Tibial artery (tissue), 4 donors: ENCODE measurements around the gene MRGPRD.

ENCODE experiments used
- DNase-seq, 2 donors: peaks; one replicate each; pipeline ENCODE4 v3.0.0-alpha.2; 2019
- H3K27ac ChIP-seq, 2 donors: fragments of 200-600 bp; sonication (generic) in 1 of 2; 1 replicate in 1 of 2; 2 replicates in 1 of 2; pipeline ENCODE4 v1.5.1; 2018 to 2019; ENCODE audit warnings: mild to moderate bottlenecking in 1 of 2
- H3K27me3 ChIP-seq, 2 donors: fragments of 200-600 bp; sonication (generic) in 1 of 2; one replicate each; pipeline versions ENCODE4 v1.5.1 to v1.6.0; 2016 to 2019
- H3K36me3 ChIP-seq, 3 donors: fragments of 200-600 bp; sonication (generic) in 2 of 3; one replicate each; pipeline ENCODE4 v1.5.1; 2016 to 2019; ENCODE audit warnings: mild to moderate bottlenecking in 2 of 3
- H3K4me1 ChIP-seq, 4 donors: fragments of 200-600 bp; sonication (generic) in 2 of 4; 1 replicate in 3 of 4; 2 replicates in 1 of 4; pipeline ENCODE4 v1.5.1; 2016 to 2019
- H3K4me3 ChIP-seq, 2 donors: fragments of 200-600 bp; sonication (generic) in 1 of 2; 1 replicate in 1 of 2; 2 replicates in 1 of 2; pipeline ENCODE4 v1.5.1; 2018 to 2019; ENCODE audit warnings: mild to moderate bottlenecking in 2 of 2
- H3K9me3 ChIP-seq, 3 donors: fragments of 200-600 bp; sonication (generic) in 1 of 3; one replicate each; pipeline ENCODE4 v1.5.1; 2016 to 2019
- intact Hi-C: fragments of 100-400 bp; cut with DNase I; formaldehyde crosslinking; loops from one replicate; pipeline ENCODE4 v1.15.0; 2023; ENCODE audit warnings: low total_unique reads
- TF ChIP-seq, protein P1 (sequence below), 2 experiments: fragments of 200-600 bp in 1 of 2; fragments of 450-650 bp in 1 of 2; IDR thresholded peaks; one replicate each; pipeline ENCODE4 v1.5.1; 2017 to 2019; ENCODE audit warnings: antibody characterized with exemption in 2 of 2, mild to moderate bottlenecking in 1 of 2, moderate library complexity in 1 of 2

The MRGPRD gene

DNA sequence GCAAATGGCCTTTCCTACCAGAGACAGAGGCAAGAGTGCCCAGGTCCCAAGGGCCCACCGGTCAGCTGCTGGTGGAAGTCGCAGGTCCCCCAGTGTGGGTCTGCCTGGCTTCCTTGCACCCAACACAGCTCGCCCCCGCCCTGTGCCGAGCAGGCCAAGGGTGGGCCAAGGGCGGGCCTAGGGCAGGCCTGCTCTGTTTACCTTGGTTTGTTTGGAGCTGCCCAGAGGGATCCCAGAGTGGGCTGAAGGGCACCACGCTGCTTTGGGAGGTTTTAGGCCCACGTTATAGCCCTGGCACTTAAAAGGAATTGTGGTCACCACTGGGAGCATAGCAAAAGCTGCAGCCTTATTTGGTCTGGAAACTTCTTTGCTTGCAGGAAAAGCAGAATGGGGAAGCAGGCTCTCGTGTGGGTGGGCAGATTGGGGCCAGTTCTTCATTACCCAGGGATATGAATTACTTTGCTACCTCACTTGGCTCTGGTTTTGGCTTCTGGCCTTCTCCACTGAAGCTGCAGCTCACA, 38.0 kb downstream of the MRGPRD start:
- no peak overlapping the region for H3K4me3 ChIP-seq
- H3K36me3 ChIP-seq: peaks cover 13 to 25% (median 14%) of the 10 kb centered on the region in 3 donors
- peak overlapping the region; percentile 83 to 89 for H3K27ac ChIP-seq
- H3K9me3 ChIP-seq: no peaks in the 10 kb centered on the region
- peaks cover 0 to 77% (median 38%) of the 10 kb centered on the region in 4 donors for H3K4me1 ChIP-seq
- intact Hi-C loops: no loop called here
- no peaks in the 10 kb centered on the region for H3K27me3 ChIP-seq
- TF ChIP-seq, protein P1, sequence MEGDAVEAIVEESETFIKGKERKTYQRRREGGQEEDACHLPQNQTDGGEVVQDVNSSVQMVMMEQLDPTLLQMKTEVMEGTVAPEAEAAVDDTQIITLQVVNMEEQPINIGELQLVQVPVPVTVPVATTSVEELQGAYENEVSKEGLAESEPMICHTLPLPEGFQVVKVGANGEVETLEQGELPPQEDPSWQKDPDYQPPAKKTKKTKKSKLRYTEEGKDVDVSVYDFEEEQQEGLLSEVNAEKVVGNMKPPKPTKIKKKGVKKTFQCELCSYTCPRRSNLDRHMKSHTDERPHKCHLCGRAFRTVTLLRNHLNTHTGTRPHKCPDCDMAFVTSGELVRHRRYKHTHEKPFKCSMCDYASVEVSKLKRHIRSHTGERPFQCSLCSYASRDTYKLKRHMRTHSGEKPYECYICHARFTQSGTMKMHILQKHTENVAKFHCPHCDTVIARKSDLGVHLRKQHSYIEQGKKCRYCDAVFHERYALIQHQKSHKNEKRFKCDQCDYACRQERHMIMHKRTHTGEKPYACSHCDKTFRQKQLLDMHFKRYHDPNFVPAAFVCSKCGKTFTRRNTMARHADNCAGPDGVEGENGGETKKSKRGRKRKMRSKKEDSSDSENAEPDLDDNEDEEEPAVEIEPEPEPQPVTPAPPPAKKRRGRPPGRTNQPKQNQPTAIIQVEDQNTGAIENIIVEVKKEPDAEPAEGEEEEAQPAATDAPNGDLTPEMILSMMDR (IDR thresholded peaks at IDR 0.05): no peak
- peak in 1 of 2 donors; percentile 87 for DNase-seq

DNA sequence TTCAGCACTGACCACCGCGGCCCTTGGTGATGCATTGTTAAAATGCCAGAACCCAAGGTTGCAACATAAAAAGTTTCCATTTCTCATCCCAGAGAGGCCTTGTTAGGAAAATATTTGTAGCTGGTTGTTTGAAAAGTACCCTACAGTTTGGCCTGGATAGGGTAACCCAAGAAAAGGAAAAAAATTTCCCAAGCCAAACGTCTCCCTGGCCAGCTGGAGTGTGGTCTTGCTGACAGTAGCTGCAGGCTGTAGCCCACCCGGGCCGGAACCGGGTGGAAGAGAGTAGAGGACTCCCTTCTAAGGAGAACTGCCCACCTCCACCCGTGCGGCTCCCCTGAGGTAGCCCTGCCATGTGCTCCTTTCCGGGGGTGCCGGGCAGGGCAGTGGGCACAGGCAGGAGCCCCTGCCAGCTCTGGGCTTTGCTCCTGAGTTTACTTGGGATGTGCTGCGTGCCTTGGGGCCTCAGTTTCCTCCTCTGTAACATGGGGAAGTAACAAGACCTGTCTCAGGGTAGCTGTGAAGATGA, 38.6 kb downstream of the MRGPRD start:
- peak overlapping the region; percentile 83 to 89 for H3K27ac ChIP-seq
- intact Hi-C loops: no loop called here
- H3K4me1 ChIP-seq: peaks cover 0 to 77% (median 38%) of the 10 kb centered on the region in 4 donors
- H3K36me3 ChIP-seq: peaks cover 19 to 32% (median 21%) of the 10 kb centered on the region in 3 donors
- H3K9me3 ChIP-seq: no peaks in the 10 kb centered on the region
- H3K27me3 ChIP-seq: no peaks in the 10 kb centered on the region
- peak overlapping the region in 1 of 2 donors; percentile 26 for H3K4me3 ChIP-seq
- TF ChIP-seq, protein P1 (IDR thresholded peaks at IDR 0.05): no peak
- peak in 1 of 2 donors; percentile 63 for DNase-seq

- peak in 1 of 2 donors; percentile 79 for DNase-seq
- intact Hi-C loops: no loop called here
These were observed 39.3 kb downstream of the MRGPRD start for GRCh38 chr11:68941324-68942094.

DNA sequence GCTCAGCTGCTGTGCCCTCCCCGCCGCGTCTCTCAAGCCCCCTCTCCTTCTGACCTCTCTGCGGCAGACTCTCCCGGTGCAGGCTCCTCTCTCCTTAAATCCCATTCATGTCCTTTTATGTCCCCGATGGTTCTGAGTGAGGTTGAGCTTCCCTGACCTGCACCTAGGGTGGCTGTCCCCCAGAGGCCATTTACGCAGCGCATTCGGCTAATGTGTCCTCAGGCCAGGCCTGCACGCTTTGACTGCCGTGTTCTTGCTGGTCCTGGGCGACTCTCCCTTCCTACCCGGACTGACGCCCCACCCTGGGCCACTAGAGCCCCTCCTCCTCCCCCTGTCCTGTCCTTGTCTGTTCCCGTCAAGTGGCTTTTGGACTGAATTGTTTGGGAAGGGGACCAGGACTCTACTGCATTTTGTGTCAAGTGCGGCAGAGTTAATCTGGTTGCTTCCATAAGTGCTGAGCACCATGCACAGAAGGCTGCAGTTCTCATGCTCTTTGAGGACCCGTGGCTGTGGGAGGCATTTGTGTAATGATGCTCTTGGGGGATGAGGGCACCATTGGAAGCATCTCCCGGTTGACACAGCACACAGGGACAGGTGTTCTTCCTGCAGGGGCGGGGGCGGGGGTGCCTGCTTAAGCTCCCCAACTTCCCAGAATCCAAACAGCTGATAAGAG, 40.0 kb downstream of the MRGPRD start:
- Histone ChIP-seq H3K27me3 (no peaks in the 10 kb centered on the region), H3K36me3 (peaks cover 33 to 45% (median 35%) of the 10 kb centered on the region in 3 donors), H3K27ac (peak overlapping the region; percentile 83 to 89), H3K9me3 (no peaks in the 10 kb centered on the region), H3K4me1 (peaks cover 0 to 64% (median 28%) of the 10 kb centered on the region in 4 donors), H3K4me3 (peak overlapping the region in 1 of 2 donors; percentile 26)
- intact Hi-C loops: no loop called here
- peak in 1 of 2 donors; percentile 64 for DNase-seq
- TF ChIP-seq, protein P1 (IDR thresholded peaks at IDR 0.05): no peak

More at GRCh38 chr11:68941324-68942094, 39.3 kb downstream of the MRGPRD start:
- H3K4me1 ChIP-seq: peaks cover 0 to 70% (median 32%) of the 10 kb centered on the region in 4 donors
- H3K27ac ChIP-seq: peak overlapping the region; percentile 83 to 89
- no peaks in the 10 kb centered on the region for H3K9me3 ChIP-seq
- peak overlapping the region in 1 of 2 donors; percentile 26 for H3K4me3 ChIP-seq
- no peaks in the 10 kb centered on the region for H3K27me3 ChIP-seq
- TF ChIP-seq, protein P1 (IDR thresholded peaks at IDR 0.05): no peak
- H3K36me3 ChIP-seq: peaks cover 26 to 38% (median 27%) of the 10 kb centered on the region in 3 donors
